Stomach (tissue), 4 donors: ENCODE data around the gene CALCB.

Source experiments
- POLR2A ChIP-seq, 4 donors: fragments of 450-650 bp; IDR thresholded peaks; one replicate each; pipeline ENCODE4 v1.6.1; 2016; ENCODE audit warnings: antibody characterized with exemption in 4 of 4, control low read depth in 2 of 4, mild to moderate bottlenecking in 1 of 4, moderate library complexity in 1 of 4
- TF ChIP-seq, protein P1 (sequence below), 7 experiments: fragments of 450-650 bp in 4 of 7; fragments of 200-600 bp in 3 of 7; sonication (generic) in 3 of 7; IDR thresholded peaks; one replicate each; pipeline ENCODE4 v1.5.1; 2016 to 2019; ENCODE audit warnings: antibody characterized with exemption in 7 of 7, control low read depth in 2 of 7, mild to moderate bottlenecking in 1 of 7

DNA sequence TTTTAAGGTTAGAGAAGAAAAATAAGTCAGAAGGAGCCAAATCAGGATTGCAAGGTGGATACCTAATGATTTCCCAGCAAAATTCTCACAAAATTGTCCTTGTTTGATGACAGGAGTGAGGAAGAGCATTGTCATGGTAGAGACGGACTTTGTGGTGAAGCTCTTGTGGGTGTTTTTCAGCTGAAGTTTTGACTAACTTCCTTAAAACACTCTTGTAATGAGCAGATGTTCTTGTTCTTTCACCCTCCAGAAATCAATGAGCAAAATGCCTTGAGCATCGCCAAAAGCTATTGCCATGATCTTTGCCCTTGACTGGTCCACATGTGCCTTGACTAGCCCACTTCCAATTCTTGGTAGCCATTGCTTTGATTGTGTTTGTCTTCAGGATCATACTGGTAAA, 20.0 kb downstream of the CALCB start:
- TF ChIP-seq, protein P1, sequence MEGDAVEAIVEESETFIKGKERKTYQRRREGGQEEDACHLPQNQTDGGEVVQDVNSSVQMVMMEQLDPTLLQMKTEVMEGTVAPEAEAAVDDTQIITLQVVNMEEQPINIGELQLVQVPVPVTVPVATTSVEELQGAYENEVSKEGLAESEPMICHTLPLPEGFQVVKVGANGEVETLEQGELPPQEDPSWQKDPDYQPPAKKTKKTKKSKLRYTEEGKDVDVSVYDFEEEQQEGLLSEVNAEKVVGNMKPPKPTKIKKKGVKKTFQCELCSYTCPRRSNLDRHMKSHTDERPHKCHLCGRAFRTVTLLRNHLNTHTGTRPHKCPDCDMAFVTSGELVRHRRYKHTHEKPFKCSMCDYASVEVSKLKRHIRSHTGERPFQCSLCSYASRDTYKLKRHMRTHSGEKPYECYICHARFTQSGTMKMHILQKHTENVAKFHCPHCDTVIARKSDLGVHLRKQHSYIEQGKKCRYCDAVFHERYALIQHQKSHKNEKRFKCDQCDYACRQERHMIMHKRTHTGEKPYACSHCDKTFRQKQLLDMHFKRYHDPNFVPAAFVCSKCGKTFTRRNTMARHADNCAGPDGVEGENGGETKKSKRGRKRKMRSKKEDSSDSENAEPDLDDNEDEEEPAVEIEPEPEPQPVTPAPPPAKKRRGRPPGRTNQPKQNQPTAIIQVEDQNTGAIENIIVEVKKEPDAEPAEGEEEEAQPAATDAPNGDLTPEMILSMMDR (IDR thresholded peaks at IDR 0.05) = no peak
- no peak for TF ChIP-seq POLR2A (IDR thresholded peaks at IDR 0.05)
